ENCODE results near the gene TFEC. TPM values are rescaled to one million over a fixed set of nuclear protein-coding genes. Genes with fewer than 3 reads are reported as not detected.
A peak's percentile ranks its signal among the peaks of the same experiment; 100 is the strongest.
"Not testable (repeated sequence)": the region's sequence is repeated elsewhere in the genome, so short reads cannot be mapped to it uniquely, and the experiment has no call there.

The TFEC gene
- 26.4 TPM for total RNA-seq

- DNase-seq (ENCODE audit: low read depth in 2 of 3, low spot score in 2 of 3): peak in 2 of 3 donors; percentile 49 to 58
These were observed at the start of gene TFEC for GRCh38 chr7:116030651-116031276. TFEC (minus strand) TSS chr7:116030763; CDS start chr7:115984441, 46,322 bp downstream.

- no peak for DNase-seq (ENCODE audit: low read depth in 2 of 3, low spot score in 2 of 3)
These were observed 45.0 kb upstream of the TFEC start for GRCh38 chr7:116075351-116076145.

- no peak for DNase-seq (ENCODE audit: low read depth in 2 of 3, low spot score in 2 of 3)
These were observed 41.1 kb upstream of the TFEC start for GRCh38 chr7:116071629-116072028.

GRCh38 chr7:116064179-116064578 lies 33.6 kb upstream of the TFEC start:
- DNase-seq (ENCODE audit: low read depth in 2 of 3, low spot score in 2 of 3): no peak

- DNase-seq (ENCODE audit: low read depth in 2 of 3, low spot score in 2 of 3): no peak
These were observed 32.1 kb upstream of the TFEC start for GRCh38 chr7:116062666-116063065.

GRCh38 chr7:116052006-116052405 lies 21.4 kb upstream of the TFEC start:
- DNase-seq (ENCODE audit: low read depth in 2 of 3, low spot score in 2 of 3): no peak

DNA sequence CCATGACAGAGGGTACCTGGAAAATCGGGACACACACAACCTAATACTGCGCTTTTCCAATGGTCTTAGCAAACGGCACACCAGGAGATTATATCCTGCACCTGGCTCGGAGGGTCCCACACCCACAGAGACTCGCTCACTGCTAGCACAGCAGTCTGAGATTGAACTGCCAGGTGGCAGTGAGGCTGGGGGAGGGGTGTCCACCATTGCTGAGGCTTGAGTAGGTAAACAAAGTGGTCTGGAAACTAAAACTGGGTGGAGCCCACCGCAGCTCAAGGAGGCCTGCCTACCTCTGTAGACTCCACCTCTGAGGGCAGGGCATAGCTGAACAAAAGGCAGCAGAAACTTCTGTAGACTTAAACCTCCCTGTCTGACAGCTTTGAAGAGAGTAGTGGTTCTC lies 16.7 kb upstream of the TFEC start:
- DNase-seq (ENCODE audit: low read depth in 2 of 3, low spot score in 2 of 3): not testable (repeated sequence)

DNA sequence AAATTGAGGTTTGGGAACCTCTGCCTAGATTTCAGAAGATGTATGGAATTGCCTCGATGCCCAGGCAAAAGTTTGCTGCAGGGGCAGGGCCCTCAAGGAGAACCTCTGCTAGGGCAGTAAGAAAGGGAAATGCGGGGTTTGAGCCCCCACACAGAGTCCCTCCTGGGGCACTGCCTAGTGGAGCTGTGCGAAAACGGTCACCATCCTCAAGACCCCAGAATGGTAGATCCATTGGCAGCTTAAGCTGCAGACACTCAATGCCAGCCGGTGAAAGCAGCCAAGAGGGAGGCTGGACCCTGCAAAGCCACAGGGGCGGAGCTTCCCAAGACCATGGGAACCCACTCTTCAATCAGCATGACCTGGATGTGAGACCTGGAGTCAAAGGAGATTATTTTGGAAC lies 15.0 kb upstream of the TFEC start:
- no peak for DNase-seq (ENCODE audit: low read depth in 2 of 3, low spot score in 2 of 3)

DNA sequence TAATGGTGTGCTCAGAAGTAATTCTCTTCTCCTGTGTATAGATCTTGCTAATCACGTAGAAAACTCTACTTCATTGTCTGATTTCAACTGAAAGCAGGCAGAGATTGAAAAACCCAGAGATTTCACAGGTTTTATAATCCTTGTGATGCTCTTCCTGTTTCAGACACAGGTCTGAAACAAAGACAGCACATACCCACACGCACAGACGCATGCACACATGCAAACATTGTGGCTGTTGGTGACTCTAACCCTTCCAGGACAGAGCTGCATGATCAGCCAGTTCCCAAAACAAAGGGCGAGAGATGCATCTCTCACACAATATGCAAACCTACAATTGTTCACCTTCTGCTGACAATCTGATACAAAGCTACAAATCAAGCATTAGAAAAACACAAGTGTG lies 11.1 kb upstream of the TFEC start:
- no peak for DNase-seq (ENCODE audit: low read depth in 2 of 3, low spot score in 2 of 3)

DNA sequence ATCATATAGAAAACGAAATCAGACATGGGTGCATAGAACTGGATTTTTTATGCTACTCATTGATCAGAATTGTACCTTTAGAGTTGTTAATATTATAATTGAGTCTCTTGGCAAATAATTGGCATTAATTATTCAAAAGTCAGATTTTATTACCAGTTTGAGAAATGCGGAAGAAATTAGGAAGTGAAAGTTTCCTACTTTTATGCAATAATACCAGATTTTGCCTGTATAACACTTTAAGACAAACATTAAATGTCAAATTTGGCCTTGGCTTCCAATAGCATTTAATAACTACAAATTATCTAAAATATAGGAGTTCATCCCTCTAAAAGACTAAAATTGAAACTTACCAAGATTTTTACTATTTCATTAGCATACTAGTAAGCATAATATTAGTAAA lies 6.8 kb upstream of the TFEC start:
- no peak for DNase-seq (ENCODE audit: low read depth in 2 of 3, low spot score in 2 of 3)

- DNase-seq (ENCODE audit: low read depth in 2 of 3, low spot score in 2 of 3): no peak
These were observed 3.8 kb upstream of the TFEC start for GRCh38 chr7:116034411-116034810.

GRCh38 chr7:116032886-116033285 lies 2.3 kb upstream of the TFEC start:
- DNase-seq (ENCODE audit: low read depth in 2 of 3, low spot score in 2 of 3): no peak

DNA sequence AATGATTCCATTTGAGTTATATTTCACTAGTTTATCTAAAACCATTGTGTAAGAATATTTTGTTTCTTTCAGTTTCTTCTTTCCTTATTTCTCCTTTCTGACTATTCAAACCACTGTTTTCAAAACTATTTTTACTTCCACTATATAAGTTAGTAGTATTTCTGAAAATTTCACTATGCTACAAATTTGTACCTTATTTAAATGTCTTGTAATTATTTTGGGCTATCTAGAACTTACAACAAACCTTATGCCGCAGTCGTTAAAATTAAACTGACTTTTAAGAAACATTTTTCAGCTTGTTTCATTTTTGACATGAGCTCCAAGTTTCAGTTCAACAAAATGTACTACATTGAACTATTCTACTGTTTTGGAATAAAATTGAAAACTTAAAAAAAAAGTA lies 1.8 kb downstream of the TFEC start:
- DNase-seq (ENCODE audit: low read depth in 2 of 3, low spot score in 2 of 3): no peak

GRCh38 chr7:116027786-116028185 lies 2.8 kb downstream of the TFEC start:
- no peak for DNase-seq (ENCODE audit: low read depth in 2 of 3, low spot score in 2 of 3)

DNA sequence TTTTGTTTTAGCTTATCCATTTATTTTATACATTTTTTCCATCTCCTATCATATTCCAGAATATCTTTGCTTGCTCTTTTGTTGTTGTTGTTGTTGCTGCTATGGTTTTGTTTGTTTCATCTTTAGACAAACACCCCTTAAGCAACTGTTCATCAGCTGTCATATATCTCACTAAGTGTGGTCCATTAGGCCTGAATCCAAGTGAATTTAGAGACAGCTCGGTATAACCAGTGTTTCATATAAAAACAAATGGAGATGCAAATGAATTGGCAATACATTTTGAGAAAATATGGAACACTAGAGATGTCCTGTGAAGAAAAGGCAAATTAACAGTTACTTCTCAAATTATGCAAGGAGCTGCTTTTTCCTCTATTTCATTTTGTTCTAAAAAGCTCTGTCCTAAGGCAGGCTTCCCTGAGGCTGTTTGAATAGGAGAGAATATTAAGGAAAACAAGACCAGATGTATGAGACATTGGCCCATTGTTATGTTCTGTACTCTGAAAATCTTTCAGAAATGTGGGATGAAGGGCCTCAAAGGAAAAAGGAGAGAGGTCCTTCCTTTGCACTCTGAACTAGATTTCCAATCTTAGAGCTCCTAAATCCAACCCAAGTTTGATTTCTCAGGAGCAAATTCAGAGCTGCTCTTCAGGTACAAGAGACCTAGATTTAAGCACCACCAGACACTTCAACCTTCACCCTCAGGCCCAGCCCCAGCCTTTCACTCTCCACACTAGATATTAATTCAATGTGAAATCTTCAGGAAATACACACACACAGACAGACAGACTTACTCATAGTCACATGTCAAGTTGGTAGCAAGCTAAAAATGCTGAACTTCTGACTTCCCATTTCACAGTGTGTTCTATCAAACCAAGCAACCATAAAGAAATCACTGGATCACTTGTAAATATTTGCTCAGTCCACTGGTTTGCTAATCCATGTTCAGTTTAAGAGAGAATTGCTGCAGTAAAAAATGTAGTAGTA lies 5.4 kb downstream of the TFEC start:
- peak in 2 of 3 donors; percentile 57 to 73 for DNase-seq (ENCODE audit: low read depth in 2 of 3, low spot score in 2 of 3)

DNA sequence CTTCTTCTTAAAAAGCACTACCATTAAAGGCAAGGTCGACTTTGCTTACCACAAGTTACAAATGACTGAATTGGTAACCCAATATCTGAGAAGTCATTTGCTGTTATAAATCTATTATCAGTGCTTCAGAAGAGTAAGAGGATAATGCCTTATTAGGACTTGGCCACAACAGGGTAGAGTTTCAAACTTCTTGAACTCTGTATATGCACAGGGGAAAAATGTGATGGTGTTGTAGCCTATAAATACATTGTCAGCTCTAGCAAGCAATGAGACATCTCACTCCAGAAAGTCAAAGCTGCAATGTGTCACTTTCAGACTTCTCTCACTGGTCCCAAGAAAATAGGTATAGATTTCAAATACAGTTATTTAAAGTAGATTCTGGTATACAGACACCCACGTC lies 9.3 kb downstream of the TFEC start:
- DNase-seq (ENCODE audit: low read depth in 2 of 3, low spot score in 2 of 3): no peak

- DNase-seq (ENCODE audit: low read depth in 2 of 3, low spot score in 2 of 3): no peak
These were observed 11.8 kb downstream of the TFEC start for GRCh38 chr7:116018731-116019130.

- no peak for DNase-seq (ENCODE audit: low read depth in 2 of 3, low spot score in 2 of 3)
These were observed 16.9 kb downstream of the TFEC start for GRCh38 chr7:116013675-116014074.

- DNase-seq (ENCODE audit: low read depth in 2 of 3, low spot score in 2 of 3): no peak
These were observed 19.0 kb downstream of the TFEC start for GRCh38 chr7:116011584-116011983.

DNA sequence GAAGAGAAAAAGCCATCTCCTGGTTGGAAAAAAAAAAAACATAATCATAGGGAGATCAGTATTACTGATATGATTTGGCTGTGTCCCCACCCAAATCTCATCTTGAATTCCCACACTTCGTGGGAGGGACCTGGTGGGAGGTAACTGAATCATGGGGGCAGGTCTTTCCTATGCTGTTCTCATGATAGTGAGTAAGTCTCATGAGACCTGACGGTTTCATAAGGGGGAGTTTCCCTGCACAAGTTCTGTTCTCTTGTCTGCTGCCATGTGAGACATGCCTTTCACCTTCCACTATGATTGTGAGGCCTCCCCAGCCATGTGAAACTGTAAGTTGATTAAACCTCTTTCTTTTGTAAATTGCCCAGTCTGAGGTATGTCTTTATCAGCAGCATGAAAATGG lies 25.8 kb downstream of the TFEC start:
- not testable (repeated sequence) for DNase-seq (ENCODE audit: low read depth in 2 of 3, low spot score in 2 of 3)

DNA sequence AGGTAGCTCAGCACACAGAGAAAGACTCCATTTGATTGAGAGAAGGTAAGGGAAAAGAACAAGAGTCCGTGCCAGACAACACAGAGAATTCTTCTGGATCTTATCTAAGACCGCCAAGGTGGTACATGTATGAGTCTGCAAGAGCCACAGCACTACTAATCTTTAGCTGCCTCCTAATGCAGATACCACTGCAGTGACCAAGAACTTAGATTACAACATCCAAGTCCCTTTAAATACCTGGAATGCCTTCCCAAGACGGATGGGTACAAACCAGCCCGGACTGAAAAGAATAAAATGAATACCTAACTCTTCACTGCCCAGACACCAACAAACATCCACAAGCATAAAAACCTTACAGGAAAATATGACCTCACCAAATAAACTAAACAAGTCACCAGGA lies 33.3 kb downstream of the TFEC start:
- DNase-seq (ENCODE audit: low read depth in 2 of 3, low spot score in 2 of 3): no peak

All from hematopoietic multipotent progenitor cell (in vitro differentiated cells).